Fibroblast of the conjunctiva (primary cell): ENCODE data around the gene UTP18.
"Not testable (repeated sequence)": the region's sequence is repeated elsewhere in the genome, so short reads cannot be mapped to it uniquely, and the experiment has no call there.

ENCODE experiments used
- DNase-seq: peaks from one replicate; pipeline ENCODE4 v3.0.0-alpha.2; 2010; ENCODE audit warnings: low read depth

The UTP18 gene

DNA sequence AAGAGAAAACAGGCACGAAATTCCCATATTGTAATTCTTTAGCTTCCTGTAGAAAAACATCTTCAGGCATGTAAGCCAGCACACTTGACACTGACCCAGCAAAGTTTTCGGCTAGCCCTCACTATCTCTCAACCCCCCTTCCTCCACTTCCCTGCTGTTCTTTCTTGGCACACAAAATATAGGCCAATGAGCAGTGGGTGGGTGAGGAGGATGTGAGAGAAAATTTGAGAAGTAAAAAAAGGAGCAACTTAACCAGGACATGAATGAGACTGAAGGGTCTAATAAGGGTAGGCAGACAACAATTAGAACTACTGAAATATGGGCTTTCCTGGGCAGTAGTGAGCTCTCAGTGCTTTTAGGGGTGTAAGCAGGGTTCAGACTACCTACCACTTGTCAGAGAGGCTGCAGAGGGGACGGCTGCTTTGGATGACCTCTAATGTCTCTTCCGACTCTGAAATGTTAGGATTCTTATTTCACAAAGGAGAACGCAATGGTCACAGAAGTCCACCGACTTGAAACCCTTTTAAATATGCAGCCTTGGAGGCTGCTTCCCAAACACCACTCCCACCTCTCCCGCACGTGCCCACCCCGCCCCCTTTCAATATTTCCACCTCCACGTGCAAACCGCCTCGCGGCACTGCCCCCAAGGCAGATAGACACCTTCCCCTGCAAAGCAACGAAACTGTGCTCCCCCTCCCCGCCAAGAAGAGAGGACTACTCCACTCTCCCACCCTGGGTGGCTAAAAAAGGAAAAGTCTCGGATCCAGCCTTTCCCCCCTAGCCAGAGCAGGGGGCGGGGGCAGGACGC is 1.4 kb upstream of the UTP18 start:
- no peak for DNase-seq

DNA sequence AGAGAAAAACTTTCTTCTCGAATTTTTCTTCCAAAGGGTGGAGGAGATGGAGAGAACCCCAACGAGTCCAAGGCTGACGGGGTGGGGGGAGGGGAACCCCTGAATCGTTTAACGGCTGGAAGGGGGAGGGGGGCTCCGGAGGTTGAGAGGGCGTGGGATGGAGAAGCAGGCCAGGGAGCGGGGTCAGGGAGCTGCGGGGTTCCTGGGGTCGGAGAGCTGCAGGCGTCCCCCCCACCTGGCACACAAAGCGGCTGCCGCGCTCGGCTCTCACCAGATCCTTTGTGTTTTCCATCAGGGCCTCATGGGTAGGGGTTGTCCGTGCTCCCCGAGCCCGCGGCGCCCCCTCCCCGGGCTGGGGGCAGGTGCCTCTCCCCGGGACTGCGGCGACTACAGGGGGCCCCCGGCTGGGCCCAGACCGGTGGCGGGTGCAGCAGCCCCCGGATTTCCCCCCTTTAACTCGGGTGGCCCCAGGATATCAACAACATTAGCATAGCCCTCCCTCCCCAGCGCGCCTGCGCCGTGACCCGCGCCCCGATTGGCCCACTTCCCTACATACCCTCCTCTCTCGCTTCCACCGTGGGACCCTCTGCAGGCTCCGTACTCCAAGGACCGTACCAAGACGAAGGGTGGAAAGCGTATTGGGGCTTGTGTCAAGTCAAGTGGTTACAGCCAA is 646 bp upstream of the UTP18 start, which contains the start of gene MBTD1:
Gene MBTD1, minus strand, starts transcription at position 486 of the 673 bp plus-strand sequence. CDS start 34,888 bp downstream, outside the sequence.
- DNase-seq = peak; percentile 94

DNA sequence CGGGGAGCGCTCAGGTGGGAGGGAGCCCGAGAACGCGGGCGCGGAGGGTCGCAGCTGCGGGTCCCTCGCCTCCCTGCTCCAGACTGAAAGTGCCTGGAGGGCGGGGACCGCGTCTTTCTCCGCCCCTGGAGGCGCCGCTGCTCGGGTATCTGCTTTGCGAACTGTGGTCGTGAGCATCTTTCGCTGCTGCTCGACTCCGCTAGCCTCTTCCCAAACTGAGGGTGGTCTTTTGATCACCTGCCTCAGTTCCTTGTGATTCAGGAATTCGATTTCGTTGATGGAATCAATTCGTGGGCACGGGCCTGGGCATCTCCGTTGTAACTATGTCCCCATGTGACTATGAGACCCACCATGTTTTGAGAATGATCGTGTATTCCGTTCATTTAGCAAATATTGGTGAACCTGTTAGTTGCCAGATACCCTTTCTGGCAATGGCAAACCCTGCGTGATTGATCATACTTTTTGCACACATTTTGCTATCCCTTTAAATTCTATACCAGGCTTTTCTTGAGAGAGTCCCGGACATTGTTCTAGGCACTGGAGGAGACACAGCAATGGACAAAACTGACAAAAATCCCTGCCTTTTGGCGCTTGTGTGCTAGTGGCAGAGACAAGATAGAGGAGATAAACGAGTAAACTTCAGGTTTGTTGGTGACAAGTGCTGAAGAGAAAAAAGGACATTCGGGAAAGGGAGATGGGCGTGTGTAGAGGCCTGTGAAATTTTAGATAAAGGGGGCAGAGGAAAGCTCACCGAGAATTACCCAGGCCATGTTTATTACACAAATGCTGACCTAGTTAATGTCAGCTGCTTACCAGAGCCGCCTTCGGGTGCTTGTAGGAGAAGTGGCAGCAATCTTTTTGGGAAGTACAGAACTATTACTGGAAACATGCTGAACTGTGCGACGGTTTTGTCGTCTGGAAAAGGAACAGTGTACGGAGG is 948 bp downstream of the UTP18 start:
- no peak for DNase-seq

DNA sequence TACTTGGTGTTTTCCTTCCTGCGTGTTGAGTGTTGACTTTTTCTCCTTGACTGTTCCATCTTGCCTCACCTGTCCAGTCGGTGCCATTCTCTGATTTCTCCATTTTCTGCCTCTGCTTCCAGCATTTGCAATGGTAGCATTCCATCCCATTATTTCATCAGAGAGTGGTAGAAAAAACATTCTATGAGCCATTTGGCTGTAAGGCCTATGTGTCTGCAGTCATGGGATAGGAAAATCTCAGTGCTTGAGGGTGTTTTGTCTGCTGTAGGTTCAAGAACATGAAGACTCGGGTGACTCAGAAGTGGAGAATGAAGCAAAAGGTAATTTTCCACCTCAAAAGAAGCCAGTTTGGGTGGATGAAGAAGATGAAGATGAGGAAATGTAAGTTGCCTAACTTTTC is 2.7 kb downstream of the UTP18 start:
- no peak for DNase-seq

DNA sequence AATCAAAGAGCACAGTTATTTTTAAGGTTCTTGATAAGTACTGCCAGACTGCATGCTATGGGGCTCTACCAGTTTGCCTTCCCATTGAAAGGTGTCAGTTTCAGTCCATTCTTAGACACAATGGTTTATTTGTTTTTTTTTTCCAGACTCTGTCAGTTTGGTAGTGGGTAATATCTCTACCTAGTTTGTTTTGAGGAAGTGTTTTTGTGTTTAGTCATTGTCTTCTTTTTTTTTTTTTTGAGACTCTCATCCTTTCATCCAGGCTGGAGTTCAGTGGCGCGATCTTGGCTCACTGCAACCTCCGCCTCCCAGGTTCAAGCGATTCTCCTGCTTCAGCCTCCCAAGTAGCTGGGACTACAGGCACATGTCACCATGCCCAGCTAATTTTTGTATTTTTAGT is 4.1 kb downstream of the UTP18 start:
- not testable (repeated sequence) for DNase-seq

DNA sequence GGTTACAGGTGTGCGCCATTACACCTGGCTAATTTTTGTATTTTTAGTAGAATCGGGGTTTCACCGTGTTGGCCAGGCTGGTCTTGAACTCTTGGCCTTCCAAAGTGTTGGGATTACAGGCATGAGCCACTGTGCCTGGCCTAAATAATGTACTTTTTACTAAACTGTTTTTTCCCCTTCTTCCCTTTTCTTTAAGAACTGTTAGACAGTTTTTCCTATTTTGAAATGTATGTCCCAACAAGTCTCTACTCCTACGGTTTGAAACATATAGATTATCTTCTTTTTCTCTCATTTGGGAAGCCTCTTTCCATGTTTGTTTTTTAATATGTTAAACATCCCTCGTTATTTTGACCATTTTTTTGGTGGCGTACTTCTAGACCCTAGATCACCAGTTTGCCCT is 9.6 kb downstream of the UTP18 start:
- no peak for DNase-seq

DNA sequence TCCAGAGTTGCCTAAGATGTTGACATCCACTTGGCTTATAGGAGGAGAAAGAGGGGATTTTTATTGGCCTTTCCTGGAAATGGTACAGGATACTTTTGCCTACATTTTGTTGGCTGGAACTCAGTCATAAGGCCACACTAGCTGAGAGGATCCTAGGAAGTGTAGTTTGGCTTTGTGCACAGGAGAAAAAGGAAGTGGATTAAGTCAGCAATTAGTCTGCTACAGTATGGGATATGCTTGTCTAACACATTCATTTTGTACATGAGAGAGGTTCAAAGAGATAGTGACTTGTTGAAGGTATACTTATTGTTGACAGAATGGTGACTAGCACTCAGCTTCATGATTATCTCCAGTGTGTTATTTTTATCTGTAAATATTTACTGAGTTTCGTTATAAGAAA is 10.3 kb downstream of the UTP18 start:
- DNase-seq = no peak

DNA sequence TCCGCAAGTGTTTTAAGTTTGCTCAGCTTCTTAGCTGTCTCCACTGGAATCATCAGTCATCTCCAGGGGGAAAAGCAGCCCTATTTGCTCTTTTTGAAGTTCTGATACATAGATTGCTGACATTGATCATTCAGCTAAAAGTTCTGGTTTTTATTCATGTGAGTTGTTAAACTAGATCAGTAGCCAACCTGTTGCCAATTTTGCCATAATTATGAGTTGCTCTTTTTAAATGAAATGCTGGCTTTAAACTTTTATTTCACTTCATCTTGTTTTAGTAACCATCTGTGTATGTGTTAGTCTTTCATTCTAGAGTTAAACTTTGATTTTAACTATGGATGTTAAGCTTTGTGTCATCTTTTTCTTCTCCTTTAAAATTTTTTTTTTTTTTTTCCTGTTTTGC is 12.5 kb downstream of the UTP18 start:
- DNase-seq = no peak

DNA sequence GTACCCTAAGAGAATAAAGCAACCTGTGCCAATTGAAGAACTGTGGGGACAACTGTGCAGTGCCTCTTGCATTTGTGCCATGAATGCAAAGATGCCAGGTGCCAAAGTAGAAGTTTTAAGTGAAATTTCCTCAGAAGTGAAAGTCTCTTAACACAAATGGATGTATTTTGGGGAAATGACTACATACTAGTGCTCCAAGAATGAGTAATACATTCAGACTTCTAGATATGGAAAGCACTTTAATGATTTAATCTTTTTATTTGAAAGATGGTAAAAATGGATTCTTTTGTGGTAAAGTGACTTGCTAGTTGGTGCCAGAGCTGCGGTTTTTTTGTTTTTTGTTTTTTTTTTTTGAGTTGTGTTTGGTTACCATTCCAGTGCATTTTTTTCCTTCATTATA is 15.0 kb downstream of the UTP18 start:
- no peak for DNase-seq

DNA sequence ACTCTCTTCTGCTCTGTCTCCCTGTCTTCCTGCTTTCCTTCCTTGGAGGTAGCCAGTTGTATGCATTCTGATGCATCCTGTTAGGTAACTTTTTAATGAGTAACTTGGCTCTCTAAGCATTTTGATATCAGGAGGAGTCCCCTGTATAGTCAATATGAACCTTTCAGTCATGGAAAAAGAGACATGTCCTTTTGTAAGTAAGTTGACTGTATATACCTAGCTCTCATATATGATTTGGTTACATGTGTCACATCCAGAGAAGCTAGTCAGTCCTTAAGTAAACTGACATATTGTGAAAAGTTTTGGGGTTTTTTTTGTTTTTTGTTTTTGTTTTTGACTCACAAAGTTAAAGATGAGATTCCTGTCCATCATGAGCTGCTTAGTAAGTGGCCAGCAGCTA is 18.8 kb downstream of the UTP18 start:
- DNase-seq = no peak

DNA sequence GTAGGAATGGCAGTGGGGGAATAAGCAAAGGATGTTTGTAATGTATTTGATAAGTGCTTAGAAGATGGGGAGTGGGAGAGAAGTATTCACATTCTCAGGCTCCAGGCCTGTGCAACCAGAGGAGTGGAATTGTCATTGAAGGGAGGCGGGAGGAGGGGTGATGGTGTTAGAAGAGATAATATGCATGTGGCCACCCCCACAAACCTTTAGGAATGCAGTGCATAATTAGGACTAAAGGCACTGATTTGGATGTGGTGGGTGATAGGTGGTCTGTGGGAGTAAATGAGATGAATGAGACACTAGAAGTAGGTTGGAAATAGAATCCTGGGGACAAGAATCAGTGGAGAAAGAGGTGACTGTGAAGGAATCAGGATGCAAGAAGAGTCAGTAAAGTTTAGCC is 27.1 kb downstream of the UTP18 start:
- no peak for DNase-seq

DNA sequence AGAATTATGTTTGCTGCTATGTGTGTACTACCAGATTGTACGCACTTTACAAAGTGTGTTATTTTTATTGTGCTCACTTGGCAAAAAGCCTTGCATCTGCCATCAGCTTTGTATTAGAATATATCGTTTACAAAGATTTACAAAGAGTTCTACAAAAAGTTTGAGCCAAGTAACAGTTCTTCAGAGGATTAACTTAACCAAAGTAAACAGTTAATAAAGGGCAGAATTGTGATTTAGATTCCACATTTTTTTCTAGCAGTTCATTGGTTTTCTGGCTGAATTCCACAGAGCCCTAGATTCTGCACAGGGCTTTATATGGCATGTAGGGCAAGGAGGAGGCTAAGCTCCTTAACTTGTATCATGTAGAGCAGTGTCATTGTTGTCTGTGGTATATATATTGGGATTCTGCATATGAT is 29.4 kb downstream of the UTP18 start:
- DNase-seq = no peak

DNA sequence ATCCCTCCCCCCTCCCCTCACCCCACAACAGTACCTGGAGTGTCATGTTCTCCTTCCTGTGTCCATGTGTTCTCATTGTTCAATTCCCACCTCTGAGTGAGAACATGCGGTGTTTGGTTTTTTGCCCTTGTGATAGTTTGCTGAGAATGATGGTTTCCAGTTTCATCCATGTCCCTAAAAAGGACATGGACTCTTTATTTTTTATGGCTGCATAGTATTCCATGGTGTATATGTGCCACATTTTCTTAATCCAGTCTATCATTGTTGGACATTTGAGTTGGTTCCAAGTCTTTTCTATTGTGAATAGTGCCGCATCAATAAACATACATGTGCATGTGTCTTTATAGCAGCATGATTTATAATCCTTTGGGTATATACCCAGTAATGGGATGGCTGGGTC is 34.0 kb downstream of the UTP18 start:
- not testable (repeated sequence) for DNase-seq

DNA sequence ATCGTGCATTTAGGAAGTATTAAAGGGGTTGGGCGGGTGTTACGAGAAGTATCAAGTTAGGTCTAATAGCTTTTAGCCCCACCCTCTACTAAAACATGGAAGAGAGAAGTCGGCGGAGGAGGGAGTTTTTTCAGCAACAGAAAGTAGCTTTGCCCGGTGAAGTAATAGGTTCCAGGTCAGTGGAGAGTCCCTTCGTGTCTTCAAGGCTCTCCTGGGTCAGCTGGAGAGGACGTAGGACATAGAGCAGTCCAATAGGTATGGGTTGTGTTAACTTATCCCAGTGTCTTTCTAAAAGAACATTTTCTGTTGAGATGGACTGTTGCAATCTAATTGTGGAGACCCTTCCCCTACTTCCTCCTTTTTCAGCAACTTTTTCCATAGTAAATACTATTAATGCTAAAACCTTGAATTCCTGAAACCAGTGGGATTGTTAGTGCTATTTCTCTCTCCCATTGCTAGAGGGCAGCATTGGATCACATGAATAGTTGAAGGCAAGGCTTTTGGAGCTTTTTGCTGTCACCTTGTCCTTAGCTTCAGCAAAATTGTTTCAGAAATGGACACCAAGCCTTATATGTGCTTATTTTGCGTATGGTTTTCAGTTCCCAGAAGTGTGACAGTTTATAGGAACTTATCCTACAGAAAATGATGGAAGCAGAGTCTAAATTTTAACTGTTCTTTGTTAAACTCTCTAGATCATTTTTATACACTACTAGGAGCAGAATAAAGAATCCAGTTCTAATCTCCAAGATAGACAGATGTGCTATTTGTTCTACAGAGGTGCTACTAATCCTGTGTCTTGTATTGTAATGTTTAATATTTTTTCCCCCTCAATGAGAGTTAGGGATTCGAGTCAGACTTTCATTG is 38.4 kb downstream of the UTP18 start:
- peak; percentile 41 for DNase-seq

DNA sequence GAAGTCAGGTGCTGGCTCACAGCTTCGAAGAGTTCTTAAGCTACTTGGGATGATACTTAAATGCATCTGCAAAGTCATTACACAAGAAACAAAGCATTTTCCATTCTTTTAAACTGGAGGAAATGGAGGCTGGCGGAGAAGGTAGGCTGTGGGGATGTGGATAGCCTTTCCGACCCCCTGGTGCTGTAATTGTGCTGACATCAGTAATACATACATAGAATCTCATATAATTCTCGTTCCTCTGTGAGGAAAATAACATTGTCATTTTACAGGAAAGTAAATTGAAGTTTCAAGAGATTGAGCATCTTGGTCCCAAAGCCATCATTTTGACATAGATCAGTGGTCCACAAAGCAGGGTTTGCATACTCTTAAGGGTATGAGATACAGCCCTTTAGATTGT is 39.5 kb downstream of the UTP18 start:
- DNase-seq = no peak

DNA sequence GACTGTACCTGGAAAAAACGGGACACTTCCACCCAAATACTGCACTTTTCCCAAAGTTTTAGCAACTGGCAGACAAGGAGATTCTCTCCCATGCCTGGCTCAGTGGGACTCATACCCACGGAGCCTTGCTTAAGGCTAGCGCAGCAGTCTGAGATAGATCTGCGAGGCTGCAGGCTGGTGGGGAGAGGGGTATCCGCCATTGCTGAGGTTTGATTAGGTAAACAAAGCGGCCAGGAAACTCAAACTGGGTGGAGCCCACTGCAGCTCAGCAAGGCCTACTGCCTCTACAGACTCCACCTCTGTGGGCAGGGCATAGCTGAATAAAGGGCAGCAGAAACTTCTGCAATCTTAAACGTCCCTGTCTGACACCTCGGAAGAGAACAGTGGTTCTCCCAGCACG is 44.8 kb downstream of the UTP18 start:
- no peak for DNase-seq

DNA sequence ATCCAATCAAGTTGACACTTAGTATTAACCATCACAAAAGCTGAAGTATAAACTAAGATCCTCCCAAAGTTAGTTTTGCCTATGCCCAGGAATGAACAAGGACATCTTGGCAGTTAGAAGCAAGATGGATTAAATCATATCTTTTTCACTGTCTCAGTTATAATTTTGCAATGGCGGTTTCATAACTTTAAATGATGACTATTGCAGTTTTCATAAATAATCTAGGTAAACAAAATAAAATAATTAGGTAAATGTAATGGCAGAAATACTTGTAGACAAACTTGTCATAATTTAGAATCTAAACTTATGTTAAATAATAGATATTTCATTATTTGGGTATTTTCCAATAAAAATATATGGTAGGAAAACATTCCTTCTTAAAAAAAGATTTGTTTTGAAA is 51.7 kb downstream of the UTP18 start:
- DNase-seq = not testable (repeated sequence)

DNA sequence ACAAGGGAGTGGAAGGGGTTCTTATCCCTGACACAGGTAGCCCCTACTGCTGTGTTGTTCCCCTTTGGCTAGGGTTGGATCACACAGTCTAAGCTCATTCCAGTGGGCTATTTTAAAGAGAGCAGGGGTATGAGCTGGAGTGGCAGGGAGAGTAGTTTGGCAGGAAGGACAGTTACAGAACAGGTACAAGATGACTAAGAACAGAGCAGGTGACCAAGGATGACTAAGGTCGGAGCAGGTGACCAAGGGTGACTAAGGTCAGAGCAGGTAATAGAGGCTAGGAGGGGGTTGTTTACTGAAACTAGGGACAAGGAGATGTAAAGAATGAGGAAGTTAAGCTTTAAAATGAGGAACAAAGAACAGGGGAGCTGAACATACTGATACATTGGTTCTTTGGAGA is 58.8 kb downstream of the UTP18 start:
- no peak for DNase-seq

DNA sequence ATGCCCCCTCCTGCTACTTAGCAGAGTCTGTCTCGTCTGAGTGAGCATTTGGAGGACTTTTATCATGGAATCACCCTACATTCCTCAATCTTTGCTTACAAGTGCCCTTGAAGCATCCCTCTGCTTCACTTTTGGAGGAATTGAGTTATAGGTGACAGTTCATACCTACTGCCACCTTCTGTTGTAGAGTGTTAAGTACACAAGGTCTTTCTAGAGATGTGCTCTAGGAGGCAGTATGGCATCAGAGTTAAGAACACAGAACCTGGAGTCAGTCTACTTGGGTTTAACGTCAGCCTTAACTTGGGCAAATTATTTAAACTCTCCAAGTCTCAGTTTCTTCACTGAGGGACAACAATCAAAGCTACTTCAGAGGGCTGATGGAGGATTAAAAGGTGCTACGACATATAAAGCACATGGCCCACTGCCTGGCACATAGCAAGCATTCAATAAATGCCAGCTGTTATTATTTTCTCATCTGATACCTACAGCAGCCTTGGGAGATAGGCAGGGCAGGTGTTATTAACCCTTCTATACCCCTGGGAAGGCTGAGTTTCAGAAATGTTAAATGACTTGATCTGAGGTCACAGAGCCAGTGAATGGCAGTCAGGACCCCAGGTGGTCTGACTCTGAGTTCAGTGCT is 62.2 kb downstream of the UTP18 start:
- DNase-seq = peak; percentile 14

DNA sequence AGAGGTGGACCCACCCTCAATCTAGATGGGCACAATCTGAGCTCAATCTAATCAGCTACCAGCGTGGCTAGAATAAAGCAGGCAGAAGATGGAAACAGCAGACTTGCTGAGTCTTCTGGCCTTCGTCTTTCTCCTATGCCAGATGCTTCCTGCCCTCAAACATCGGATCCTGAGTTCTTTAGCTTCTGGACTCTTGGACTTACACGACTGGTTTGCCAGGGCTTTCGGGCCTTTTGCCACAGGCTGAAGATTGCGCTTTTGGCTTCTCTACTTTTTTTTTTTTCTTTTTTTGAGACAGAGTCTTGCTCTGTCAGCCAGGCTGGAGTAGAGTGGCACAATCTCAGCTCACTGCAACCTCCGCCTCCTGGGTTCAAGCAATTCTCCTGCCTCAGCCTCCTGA is 65.1 kb downstream of the UTP18 start:
- DNase-seq = no peak
